Activated B cell treated with CpG ODN at 0.5 μM for 24 hours (primary cell): Measurements from ENCODE around the gene ABCB8. TPM values are rescaled to one million over a fixed set of nuclear protein-coding genes. Genes with fewer than 3 reads are reported as not detected.

Source experiments
- ATAC-seq: fragments of 200-7000 bp; cut with Tn5 transposase; one replicate; pipeline ENCODE4 v1.10.0; 2021; ENCODE audit warnings: low read depth, mild to moderate bottlenecking, moderate library complexity
- CTCF ChIA-PET: fragments of 350-600 bp; sonication (Branson Sonifier 250); formaldehyde crosslinking; loops from one replicate; lab custom pipeline; 2021; ENCODE audit warnings: antibody characterized with exemption; lab: Charles Lee
- POLR2A ChIA-PET: fragments of 350-600 bp; sonication (Branson Sonifier 250); formaldehyde crosslinking; loops from one replicate; lab custom pipeline; 2021; ENCODE audit warnings: antibody characterized with exemption; lab: Charles Lee
- DNase-seq: peaks from one replicate; pipeline ENCODE4 v3.0.0; 2022
- H3K27ac Mint-ChIP-seq: one replicate; pipeline ENCODE4 v1.8.0; 2020; ENCODE audit warnings: mixed read lengths
- H3K27me3 Mint-ChIP-seq: one replicate; pipeline ENCODE4 v1.8.0; 2021; ENCODE audit warnings: mixed read lengths
- H3K36me3 Mint-ChIP-seq: one replicate; pipeline ENCODE4 v1.8.0; 2021; ENCODE audit warnings: low read depth, mixed read lengths
- H3K4me1 Mint-ChIP-seq: one replicate; pipeline ENCODE4 v1.8.0; 2021; ENCODE audit warnings: mixed read lengths
- H3K4me3 Mint-ChIP-seq: one replicate; pipeline ENCODE4 v1.8.0; 2020; ENCODE audit warnings: mild to moderate bottlenecking, mixed read lengths
- H3K9me3 Mint-ChIP-seq: one replicate; pipeline ENCODE4 v1.8.0; 2020; ENCODE audit warnings: mixed read lengths
- intact Hi-C: fragments of 100-400 bp; cut with micrococcal nuclease; formaldehyde crosslinking; loops from one replicate; pipeline ENCODE4 v1.15.1; 2024
- total RNA-seq: library from RNA; stranded (reverse); gene quantifications from 2 replicates; pipeline ENCODE4 v1.2.3, GENCODE V29; 2022
- TF ChIP-seq, protein P1 (sequence below): fragments of 200-600 bp; IDR thresholded peaks from one replicate; pipeline ENCODE4 v1.8.0; 2022; ENCODE audit warnings: antibody characterized with exemption, mild to moderate bottlenecking

ABCB8 gene
- total RNA-seq, 1 donor from 2014 or later, result 46.5 TPM

DNA sequence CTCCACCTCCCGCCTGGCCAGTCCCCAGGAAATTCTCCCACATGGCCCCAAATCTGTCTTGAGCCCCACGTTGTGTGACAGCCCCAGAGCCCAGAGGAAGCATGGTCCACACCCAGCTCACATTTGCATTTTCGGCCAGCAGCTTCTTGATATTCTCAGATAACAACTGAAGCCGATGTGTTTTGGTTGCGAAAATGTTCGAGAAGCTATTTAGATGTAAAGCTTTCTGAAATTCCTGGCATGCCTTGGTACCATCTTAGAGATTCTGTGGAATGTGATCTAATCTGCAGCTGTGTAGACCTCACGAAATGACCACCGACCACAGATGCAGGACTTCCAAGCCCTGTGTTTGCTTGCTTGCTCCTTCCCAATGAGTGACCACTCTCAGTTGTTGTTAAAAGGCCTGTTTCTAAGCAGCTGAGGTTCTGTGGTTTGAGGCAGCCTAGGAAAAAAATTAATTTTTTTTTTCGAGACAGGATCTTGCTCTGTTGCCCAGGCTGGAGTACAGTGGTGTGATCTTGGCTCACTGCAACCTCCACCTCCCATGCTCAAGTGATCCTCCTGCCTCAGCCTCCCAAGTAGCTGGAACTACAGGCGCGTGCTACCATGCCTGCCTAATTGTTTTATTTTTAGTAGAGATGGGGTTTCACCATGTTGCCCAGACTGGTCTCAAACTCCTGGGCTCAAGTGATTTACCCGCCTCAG is 40.0 kb downstream of the ABCB8 start:
- Mint-ChIP-seq H3K4me1 (no peaks in the 10 kb centered on the region), H3K27me3 (no peaks in the 10 kb centered on the region), H3K36me3 (peaks cover 63% of the 10 kb centered on the region), H3K27ac (no peak overlapping the region), H3K4me3 (no peak overlapping the region), H3K9me3 (no peaks in the 10 kb centered on the region)
- no peak for DNase-seq
- ChIA-PET POLR2A (interaction anchor here (1.4 kb wide), 1 partner anchor 40 kb away, joined by 3 read pairs; the partner anchor contains the start of gene ABCB8), CTCF (no interaction called here)
- ATAC-seq, result no peak
- TF ChIP-seq, protein P1, sequence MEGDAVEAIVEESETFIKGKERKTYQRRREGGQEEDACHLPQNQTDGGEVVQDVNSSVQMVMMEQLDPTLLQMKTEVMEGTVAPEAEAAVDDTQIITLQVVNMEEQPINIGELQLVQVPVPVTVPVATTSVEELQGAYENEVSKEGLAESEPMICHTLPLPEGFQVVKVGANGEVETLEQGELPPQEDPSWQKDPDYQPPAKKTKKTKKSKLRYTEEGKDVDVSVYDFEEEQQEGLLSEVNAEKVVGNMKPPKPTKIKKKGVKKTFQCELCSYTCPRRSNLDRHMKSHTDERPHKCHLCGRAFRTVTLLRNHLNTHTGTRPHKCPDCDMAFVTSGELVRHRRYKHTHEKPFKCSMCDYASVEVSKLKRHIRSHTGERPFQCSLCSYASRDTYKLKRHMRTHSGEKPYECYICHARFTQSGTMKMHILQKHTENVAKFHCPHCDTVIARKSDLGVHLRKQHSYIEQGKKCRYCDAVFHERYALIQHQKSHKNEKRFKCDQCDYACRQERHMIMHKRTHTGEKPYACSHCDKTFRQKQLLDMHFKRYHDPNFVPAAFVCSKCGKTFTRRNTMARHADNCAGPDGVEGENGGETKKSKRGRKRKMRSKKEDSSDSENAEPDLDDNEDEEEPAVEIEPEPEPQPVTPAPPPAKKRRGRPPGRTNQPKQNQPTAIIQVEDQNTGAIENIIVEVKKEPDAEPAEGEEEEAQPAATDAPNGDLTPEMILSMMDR, result no peak
- intact Hi-C loops, result no loop called here

DNA sequence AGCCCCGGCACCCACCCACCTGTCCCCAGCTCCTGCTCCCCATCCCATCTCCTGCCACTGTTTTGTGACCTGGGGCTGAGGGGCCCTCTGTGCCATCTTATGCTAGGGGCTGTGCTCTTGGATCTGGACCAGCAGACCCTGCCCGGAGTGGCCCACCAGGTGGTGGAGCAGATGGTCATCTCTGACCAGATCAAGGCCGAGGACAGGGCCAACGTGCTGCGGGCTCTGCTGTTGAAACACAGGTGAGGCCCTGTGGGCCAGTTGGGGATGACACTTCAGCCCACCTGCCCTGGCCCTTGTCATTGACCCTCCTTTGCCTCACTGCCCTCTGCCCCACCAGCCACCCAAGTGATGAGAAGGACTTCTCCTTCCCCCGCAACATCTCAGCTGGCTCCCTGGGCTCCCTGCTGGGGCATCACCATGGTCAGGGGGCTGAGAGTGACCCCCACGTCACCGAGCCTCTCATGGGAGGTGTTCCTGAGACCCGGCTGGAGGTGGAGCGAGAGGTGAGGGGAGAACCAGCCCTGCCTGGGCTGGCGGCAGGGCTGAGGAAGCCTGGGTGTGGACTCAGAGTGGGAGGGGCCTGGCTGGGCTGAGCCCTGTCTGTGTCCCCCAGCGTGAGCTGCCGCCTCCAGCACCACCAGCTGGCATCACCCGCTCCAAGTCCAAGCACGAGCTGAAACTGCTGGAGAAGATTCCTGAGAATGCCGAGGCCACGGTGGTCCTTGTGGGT is 41.8 kb downstream of the ABCB8 start:
- Mint-ChIP-seq H3K4me3 (no peak overlapping the region), H3K27ac (no peak overlapping the region), H3K4me1 (no peaks in the 10 kb centered on the region), H3K9me3 (no peaks in the 10 kb centered on the region), H3K27me3 (no peaks in the 10 kb centered on the region), H3K36me3 (peaks cover 65% of the 10 kb centered on the region)
- ATAC-seq (no peak), DNase-seq (no peak)
- ChIA-PET POLR2A (no interaction called here), CTCF (no interaction called here)
- TF ChIP-seq, protein P1, result no peak
- intact Hi-C loops, result no loop called here

DNA sequence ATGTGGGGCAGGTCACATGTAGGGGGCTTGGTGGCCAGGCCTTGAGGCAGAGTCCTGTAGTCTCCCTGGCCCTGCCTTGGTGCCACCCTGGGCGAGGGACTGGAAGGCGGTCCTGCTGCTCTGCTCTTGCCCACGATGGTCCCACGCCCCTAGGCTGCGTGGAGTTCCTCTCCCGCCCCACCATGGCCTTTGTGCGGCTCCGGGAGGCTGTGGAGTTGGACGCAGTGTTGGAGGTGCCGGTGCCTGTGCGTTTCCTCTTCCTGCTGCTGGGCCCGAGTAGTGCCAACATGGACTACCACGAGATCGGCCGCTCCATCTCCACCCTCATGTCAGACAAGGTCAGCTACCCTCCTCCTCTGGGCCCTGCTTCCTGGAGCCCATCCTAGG is 42.3 kb downstream of the ABCB8 start:
- DNase-seq, result no peak
- no peaks in the 10 kb centered on the region for H3K4me1 Mint-ChIP-seq
- ChIA-PET CTCF (no interaction called here), POLR2A (no interaction called here)
- no peaks in the 10 kb centered on the region for H3K27me3 Mint-ChIP-seq
- TF ChIP-seq, protein P1, result no peak
- H3K4me3 Mint-ChIP-seq, result no peak overlapping the region
- intact Hi-C loops, result no loop called here
- no peak for ATAC-seq
- no peak overlapping the region for H3K27ac Mint-ChIP-seq
- H3K9me3 Mint-ChIP-seq, result no peaks in the 10 kb centered on the region
- peaks cover 63% of the 10 kb centered on the region for H3K36me3 Mint-ChIP-seq

DNA sequence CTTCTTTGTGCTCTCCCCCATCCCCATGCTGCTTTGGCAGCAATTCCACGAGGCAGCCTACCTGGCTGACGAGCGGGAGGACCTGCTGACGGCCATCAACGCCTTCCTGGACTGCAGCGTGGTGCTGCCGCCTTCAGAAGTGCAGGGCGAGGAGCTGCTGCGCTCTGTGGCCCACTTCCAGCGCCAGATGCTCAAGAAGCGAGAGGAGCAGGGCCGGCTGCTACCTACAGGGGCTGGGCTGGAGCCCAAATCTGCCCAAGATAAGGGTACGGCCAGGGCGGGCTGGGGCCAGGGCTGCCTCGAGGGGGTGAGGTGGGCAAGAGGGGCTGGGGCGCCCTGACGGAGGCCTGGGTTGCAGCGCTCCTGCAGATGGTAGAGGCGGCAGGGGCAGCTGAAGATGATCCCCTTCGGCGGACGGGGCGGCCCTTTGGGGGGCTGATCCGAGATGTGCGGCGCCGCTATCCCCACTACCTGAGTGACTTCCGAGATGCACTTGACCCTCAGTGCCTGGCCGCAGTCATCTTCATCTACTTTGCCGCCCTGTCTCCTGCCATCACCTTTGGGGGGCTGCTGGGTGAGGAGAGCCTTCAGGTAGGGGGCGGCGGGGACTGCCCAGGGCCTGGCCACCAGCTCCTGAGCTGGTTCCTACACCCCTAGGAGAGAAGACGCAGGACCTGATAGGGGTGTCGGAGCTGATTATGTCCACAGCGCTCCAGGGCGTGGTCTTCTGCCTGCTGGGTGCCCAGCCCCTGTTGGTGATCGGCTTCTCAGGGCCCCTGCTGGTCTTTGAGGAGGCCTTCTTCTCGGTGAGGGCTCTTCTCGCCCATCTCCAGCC is 43.0 kb downstream of the ABCB8 start:
- TF ChIP-seq, protein P1, result no peak

DNA sequence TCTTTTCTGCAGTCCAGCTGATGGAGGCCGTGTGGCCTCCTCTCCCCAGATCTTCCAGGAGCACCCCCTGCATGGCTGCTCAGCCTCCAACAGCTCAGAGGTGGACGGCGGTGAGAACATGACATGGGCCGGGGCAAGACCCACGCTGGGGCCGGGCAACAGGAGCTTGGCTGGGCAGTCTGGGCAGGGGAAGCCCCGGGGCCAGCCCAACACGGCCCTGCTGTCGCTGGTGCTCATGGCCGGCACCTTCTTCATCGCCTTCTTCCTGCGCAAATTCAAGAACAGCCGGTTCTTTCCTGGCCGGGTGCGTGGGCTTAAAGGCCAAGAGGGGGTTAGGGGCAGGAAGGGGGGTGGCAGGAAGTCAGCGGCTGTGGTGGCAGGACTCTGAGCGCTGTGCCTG is 45.7 kb downstream of the ABCB8 start:
- H3K36me3 Mint-ChIP-seq, result peaks cover 53% of the 10 kb centered on the region
- DNase-seq (no peak), ATAC-seq (no peak)
- TF ChIP-seq, protein P1, result no peak
- intact Hi-C loops, result no loop called here
- CTCF ChIA-PET, result no interaction called here
- H3K4me3 Mint-ChIP-seq, result no peak overlapping the region
- H3K27me3 Mint-ChIP-seq, result no peaks in the 10 kb centered on the region
- POLR2A ChIA-PET, result no interaction called here
- H3K27ac Mint-ChIP-seq, result no peak overlapping the region
- peaks cover 11% of the 10 kb centered on the region for H3K4me1 Mint-ChIP-seq
- no peaks in the 10 kb centered on the region for H3K9me3 Mint-ChIP-seq

More for the DNA sequence above, 43.0 kb downstream of the ABCB8 start:
- intact Hi-C loops, result no loop called here
- H3K27ac Mint-ChIP-seq, result no peak overlapping the region
- no peaks in the 10 kb centered on the region for H3K27me3 Mint-ChIP-seq
- no peak for DNase-seq
- no peak for ATAC-seq
- ChIA-PET POLR2A (no interaction called here), CTCF (no interaction called here)
- H3K4me1 Mint-ChIP-seq, result no peaks in the 10 kb centered on the region
- H3K36me3 Mint-ChIP-seq, result peaks cover 67% of the 10 kb centered on the region
- no peak overlapping the region for H3K4me3 Mint-ChIP-seq
- no peaks in the 10 kb centered on the region for H3K9me3 Mint-ChIP-seq
